Measurements from ENCODE around the gene DNM1L.
"Not testable (repeated sequence)": the region's sequence is repeated elsewhere in the genome, so short reads cannot be mapped to it uniquely, and the experiment has no call there.

Gene DNM1L

DNA sequence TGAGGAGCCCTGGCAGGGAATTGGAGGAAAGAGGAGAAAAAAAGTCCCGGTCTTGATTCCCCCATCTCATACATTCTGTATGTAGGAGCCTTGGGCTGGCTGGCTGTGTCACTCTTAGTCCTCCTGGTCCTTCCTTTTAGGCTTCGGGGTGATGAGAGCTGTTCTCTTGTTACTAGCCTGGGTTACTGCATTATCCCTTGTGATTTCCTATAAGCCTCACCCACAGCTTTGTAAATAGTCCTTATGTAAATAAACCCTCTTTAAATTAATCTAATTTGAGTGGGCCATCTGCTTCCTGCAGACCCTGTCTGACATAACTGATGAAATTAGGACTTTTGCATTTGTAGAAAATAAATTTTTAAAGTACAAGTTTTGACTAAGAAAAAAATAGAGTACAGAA lies 19.2 kb downstream of the DNM1L start:
- DNase-seq: no peak

DNA sequence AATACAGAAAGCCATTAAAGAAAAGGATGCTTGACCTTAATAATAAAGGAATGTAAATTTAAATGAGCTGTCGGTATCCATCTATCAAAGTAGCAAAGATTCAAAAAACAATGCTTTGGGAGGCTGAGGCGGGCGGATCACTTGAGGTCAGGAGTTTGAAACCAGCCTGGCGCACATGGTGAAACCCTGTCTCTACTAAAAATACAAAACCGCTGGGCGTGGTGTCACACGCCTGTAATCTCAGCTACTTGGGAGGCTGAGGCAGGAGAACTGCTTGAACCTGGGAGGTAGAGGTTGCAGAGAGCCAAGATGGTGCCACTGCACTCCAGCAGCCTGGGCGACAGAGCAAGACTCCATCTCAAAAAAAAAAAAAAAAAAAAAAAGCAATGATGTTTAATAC lies 20.3 kb downstream of the DNM1L start:
- not testable (repeated sequence) for DNase-seq

DNA sequence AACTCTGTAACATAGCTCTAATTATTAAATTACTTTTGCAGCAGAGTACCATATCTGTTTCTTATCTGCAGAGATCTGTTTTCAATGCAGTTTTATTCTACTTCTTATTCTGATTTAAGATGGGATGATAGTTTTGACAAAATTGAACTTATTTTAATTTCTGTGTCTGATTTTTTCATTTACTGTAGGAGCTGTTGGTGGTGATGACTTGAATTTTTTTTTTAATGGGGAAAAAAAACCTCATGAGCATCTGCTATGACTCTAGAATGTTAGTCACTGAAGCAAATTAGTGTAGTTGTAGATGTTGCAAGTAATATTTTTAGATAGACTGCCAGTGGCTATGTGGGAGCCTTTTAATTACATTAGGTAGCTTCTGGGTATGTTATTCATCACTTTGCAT lies 23.4 kb downstream of the DNM1L start:
- DNase-seq: no peak

DNA sequence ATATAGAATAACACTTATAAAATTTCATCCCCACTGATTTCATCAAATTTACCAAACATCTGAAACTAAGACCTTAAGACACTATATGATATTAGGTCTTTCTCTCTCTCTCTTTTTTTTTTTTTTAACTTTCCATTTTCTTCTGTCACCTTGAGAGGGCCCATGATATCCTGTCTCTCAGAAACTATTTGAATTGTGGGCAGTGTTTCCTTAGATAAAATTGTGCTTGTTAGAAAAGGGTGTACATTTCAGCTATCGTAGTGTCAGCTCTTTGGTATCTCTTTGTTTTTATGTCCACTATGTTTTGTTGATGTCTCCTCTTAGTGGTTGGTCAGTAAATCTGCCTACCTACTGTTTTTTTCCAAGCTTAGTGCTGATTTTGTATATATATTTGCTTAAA lies 23.8 kb downstream of the DNM1L start:
- DNase-seq: no peak

DNA sequence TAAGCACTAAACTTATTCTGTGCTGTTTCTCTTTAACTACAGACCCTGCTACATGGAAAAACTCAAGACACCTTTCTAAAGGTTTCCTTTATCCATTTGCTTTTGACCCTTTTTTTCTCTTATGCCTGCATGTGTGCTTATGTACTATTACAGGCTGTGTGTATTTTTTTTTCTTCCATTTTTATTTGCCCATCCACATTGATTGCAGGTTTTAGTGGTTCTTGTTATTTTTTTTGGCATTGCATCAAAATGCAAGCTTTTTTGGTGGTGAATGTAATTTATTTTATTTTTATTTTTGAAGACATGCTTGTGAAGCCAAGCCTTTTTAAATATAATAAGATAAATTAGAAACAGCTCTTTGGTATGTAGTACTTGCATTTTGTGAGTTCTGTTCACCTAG lies 26.7 kb downstream of the DNM1L start:
- no peak for DNase-seq

DNA sequence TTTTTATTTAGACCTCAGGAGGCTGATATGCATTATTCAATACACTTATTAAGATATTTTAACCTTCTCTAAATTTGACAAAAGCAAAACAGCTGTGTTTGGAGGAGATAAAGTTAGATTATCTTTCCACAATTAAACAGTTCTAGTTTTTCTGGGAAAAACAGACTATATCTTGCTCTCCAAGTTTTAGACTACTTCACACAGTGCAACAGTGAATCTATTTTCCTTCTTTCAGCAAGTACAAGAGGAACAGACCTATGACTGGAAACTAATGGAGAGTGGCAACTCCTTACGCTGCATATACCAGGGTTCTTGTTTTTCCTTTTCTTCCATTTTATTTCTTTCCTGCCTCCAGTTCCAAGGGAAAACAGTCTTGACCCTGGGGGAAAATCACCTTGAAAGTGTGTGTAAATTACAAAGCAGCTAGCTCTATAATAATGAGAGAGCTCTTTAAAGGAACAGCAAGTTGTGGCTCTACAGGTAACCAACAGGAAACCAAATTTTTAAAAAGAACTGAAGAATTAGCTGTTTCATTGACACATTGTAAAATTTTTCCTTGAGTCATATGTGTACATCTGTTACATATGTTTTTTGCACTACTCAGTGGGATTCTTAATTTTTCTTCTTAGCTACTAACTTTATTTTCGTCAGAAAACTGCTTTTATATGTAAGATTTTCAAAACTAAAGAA lies 27.4 kb downstream of the DNM1L start:
- DNase-seq: no peak

DNA sequence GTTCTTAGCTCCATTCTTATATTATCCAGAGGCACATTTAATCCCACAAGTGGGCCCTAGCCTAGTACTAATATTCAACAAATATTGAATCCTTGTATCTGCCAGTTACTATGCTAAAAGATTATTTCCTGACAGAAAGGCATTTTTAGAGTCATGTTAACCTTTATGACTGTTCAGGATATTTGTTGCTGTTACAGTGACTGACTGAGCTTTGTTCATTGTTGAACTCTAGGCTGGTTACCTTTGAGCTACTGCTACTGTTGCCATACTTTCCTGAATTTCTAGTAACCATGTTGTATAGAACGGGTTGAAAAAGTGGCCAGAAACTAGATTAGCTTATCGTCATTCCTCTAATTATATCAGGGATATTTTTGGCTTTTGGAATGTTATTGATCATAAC lies 29.8 kb downstream of the DNM1L start:
- no peak for DNase-seq

DNA sequence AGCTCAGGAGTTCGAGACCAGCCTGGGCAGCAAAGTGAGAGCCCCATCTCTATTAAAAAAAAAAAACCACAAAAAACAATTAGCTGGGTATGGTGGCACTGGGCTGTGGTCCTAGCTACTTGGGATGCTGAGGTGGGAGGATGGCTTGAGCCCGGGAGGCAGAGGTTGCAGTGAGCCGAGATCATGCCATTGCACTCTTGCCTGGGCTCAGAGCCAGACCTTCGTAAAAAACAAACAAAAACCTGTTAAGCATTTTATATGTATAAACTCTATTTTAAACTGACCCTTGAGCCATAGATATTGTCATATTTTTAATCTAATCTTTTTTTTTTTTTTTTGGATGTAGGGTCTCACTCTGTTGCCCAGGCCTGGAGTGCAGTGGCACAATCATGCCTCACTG lies 35.7 kb downstream of the DNM1L start:
- DNase-seq: no peak

DNA sequence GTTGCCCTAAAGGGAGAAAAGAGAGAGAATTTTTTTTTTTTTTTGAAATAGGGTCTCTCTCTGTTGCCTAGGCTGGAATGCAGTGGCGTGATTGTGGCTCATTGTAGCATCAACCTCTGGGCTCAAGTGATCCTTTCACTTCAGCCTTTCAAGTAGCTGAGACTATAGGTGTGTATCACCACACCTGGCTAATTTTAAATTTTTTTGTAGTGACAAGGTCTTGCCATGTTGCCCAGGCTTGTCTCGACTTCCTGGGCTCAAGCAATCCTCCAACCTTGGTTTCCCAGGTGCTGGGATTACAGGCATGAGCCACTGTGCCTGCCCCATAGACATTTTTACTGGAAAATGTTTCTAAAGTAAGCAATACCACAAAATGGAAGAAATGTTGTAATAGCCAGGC lies 39.8 kb downstream of the DNM1L start:
- no peak for DNase-seq

DNA sequence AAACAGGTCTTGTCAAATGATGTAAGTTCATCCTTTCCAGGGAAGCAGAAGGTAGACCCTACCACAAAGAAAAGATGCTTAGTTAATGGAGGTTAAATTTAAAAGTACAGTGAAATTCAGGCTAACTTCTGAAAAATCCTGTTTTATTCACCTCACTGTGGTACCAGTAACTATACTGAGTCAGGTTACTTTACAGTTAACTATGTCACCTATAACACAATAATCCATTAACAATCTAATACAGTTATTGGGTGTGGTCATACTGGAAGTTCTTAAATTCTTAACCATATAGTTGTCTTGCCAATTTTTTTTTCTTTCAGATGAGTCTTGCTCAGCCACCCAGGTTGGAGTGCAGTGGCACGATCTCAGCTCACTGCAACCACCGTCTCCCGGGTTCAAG lies 46.2 kb downstream of the DNM1L start:
- DNase-seq: not testable (repeated sequence)

DNA sequence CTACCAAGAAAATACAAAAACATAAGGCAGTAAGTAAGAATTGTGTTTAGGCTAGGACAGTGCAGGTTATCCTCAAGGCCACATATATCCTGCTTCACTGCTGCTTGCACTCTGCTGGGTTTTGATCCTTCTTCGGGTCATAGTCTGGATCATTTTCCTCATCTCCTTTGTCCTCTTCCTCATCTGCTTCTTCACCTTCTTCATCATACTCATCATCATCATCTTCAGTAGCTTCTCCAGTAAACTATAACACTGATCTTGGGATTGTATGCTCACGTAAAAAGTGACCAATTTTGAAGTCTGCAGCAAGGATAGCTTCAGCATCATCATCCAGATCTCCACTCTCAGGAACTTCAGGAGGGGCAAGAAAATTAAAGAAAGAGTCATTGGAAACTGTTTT lies 47.2 kb downstream of the DNM1L start:
- no peak for DNase-seq

DNA sequence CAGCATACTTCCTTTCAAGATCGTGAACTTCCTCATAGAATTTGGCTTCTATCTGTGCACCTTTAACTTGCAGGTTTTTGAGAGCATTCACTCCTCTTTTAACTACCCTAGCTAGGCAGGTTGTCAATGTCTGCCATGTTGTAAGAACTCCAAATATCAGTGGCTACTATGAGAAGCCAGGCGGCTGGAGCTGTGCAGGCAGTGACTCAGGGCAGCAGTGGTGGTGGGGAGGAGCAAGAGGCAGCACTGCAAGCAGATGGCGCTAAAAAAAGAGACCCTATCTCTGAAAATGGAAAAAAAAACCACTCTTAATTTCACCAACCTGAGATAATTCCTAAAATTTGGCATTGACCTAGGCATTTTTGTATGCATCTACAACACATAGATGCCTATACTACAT lies 48.1 kb downstream of the DNM1L start:
- no peak for DNase-seq

DNA sequence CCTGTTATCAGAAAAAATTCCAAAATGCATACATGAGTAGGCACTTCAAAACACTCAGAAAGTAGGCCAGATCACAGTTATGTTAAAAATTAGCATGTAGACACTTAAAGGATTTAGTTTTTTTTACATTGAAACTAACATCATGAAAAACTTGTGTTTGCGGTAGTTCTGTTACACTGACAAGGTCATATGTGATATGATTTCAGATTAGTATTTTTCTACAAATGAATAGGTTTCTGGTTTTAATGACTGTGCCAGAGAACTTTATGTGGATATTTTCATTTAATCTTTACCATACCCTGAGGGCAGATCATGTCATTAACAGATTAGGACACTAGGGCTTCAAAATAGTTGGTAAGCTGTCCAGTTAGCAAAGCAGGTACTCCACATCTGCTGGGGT lies 55.9 kb downstream of the DNM1L start:
- DNase-seq: no peak

DNA sequence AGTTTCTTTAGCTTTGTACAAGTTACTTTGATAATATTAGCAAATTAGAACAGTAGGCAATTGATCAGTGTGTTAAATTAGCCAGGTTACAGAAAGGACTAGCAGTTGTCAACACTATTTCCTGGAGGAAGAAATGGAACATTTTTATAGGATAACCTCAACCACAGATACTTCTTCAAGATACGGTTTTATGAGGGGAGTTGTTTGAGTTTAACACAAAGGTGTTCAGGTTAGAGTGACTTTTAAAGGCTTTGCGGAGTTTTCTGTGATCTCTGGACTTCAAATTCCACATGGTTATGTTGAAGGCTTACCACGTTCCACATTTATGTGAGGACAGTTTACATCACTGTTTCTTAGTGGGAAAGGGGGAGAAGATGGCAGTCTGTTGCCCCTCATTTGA lies 57.3 kb downstream of the DNM1L start:
- DNase-seq: no peak

DNA sequence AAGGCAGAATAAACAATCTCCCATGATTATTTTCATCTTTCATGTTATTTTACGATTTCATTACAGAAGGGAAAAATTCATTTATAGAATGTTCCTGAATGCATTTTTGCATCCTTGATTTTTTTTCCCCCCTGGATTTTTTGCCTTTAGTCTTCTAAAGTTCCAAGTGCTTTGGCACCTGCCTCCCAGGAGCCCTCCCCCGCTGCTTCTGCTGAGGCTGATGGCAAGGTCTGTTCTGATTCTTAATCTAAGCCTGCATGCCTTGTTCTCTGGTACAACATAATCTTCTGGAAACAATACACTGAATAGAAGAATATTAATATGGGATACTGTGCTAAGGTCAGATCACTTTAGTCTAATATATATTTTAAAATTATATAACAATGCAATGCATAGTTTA lies 58.6 kb downstream of the DNM1L start:
- no peak for DNase-seq

DNA sequence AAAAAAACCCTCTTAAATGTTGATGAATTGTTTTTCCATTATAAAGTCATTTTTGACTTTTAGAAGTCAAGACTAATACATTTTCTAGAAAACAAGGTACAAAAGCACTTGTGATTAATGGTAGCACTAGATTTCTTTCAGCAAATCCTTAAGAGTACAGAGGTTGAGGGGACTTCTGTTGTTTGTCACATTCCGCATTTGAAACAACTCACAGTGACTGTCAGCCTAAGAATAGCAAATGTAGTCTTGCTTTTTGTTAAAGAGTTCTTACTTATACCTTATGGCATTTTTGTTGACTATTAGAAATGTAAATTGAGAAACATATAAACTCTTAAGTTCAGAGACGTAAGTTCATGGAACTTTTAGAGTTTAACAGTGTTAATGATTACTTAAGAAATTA lies 60.2 kb downstream of the DNM1L start:
- DNase-seq: no peak

DNA sequence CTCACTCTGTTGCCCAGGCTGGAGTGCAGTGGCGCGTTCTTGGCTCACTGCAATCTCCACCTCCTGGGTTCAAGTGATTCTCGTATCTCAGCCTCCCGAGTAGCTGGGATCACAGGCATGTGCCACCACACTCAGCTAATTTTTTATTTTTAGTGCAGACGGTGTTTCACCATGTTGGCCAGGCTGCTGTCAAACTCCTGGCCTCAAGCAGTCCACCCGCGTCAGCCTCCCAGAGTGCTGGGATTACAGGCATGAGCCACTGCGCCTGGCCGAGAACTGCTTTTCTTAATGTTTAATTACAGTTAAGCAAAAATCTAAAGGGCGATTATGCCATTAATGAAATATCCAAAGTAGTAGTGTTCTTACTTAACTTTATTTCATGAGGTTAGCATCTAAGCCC lies 63.0 kb downstream of the DNM1L start:
- DNase-seq: no peak

DNA sequence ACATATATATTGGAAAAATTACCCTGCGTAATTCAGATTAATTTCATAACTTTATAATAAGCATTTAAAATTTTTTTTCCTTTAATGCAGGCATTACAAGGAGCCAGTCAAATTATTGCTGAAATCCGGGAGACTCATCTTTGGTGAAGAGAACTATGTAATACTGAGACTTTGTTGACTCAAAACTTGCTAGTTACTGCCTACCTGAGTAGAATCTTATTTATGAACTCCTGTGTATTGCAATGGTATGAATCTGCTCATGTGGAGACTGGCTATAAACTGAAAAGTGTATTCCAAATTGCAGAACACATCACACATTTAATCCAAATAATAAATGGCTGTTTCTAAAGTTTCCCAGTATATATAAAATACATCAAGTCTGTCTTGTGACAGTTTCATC lies 64.2 kb downstream of the DNM1L start:
- no peak for DNase-seq

DNA sequence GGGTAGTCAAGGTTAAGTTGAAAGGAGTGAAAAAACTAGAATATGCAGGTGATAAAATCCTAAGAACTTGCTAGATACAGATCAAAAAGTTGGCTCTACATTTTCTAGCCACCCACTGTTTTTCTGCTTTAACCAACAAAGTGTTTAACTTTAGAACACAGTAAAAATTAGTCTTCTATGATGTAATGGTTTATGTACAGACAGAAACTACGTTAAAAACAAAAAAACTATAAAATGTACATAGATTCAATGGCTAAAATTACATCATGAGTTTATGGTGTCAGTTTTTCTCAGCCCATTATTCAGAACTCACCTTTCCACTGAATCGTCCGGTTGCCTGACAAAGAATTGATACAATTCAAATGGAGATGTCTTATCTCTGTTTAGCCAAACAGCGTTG lies 74.5 kb downstream of the DNM1L start:
- DNase-seq: no peak

DNA sequence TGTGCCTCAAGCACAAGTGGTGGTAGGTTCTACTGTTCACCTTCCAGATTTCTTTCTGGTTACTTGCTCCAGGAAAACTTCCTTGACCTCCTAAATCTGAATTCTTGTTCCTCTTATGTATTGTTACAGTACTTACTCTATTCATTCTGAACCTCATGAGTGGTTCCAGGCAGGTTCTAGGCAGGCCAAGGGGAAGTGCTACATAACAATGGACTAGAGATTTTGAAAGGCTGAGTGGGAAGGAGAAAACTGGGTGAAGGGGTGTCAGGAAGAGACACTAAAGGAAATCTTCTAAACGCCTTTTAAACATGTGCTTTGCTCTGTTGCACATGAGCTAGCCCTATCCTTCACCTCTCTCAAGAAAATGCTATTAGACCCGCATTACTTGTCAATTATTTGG lies 75.0 kb downstream of the DNM1L start:
- no peak for DNase-seq

DNA sequence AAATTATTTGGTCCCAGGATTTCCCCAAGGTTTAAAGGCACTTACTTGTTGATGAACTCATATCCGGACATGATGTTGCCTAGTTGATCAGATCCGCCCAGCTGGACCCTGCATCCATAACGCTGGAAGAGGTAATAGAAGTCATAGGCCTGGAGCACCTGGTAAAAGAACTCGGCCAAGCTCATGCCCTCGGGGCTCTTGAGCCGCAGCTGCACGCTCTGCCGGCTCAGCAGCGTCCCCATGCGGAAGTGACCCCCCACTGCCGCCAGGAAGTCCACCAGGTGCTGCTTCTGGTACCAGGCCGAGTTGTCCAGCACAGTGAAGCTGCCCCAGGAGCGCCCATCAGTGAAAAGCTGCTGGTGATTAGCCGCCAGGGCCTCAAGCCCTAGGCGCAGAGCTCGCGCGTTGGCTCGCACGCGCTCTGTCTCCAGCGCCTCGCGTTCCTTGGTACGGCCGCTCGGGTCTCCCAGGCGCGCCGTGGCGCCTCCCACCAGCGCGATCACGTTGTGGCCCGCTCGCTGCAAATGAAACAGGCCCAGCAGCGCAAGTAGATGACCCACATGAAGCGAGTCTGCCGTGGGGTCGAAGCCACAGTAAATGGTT lies 76.1 kb downstream of the DNM1L start:
- DNase-seq: no peak

DNA sequence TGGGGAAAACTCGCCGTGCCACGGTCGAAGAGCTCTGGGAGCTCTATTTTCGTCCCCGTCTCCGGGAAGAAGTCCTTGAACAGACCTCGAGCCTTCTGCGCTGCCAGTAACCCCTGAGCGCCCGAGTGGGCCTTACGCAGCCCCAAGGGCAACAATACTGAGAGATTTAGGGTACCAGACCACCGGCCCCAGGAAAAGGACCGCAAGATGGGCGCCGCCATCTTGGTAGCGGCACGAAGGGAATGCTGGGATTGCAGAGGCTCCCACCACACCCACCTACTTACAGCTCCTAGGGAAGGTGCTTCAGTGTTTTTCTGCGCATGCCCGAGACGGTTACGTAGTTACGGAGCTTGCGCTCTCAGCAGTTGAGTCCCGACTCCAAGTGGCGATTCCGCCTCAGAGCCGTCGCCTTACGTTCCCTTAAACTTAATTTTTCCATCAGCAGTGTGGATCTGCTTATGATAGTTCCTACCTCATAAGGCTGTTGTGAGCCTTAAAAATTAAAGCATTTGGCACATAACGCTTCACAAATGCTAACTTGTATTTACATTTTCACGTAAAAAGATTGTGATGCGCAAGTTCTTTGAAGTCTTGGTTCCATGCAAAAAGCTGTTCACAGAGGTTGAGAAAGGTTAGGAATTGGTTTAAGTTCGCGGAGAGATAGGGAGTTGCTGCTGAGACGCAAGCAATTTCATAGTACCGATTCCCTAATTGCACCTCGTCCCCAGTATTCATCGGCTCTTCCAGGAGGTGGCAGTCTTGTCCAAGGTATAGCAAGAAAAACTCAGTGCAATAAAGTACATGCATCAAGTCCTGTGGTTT lies 76.8 kb downstream of the DNM1L start, which contains the start of gene YARS2:
Gene YARS2, minus strand, starts transcription at position 244 of the 822 bp plus-strand sequence. Its CDS starts 23 bp downstream, at position 221.
- DNase-seq: peak; percentile 92

DNA sequence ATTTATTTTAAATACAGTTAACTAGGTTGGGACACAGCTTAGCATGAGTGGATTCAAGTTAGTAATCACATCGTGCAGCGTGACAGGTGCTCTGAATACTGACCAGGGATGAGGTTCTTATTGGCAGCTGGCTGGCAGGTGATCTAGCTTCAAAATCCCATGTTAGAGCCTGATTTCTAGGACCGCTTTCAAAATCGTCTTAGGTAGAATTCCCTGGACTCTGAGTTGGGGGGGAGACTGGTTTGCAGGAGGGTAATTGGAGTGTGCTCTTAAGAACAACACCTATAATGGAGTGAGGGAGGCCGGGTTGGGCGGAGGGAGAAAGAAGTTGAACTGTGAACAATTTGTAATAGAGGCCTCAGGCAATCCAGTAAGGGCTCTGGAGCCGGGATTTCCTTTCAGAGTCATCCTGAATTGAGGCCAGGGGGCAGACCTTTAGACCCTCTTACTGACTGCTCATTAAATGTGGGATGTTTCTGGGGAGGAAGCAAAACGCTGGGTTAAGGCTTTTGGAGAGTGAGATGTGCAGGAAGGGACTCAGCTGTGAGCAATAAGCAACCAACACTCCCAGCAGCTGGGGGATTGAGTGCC lies 77.5 kb downstream of the DNM1L start:
- no peak for DNase-seq

DNA sequence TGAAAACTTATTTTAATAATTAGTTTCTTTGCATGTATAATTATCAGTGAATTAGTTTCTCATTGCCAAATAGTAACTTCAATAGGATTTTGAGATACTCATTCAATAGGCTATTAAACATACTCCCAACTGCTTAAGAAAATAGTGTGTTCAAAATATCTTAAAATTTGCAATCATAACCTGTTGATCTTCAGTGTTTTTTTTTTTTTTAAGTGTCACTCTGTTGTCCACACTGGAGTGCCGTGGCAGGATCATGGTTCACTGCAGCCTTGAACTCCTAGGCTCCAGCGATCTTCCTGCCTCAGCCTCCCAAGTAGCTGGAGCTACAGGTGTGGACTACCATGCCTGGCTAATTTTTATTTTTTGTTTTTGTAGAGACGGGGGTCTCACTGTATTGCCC lies 78.1 kb downstream of the DNM1L start:
- DNase-seq: no peak
